Hepatocyte (in vitro differentiated cells): ENCODE results near the gene ABHD8. TPM values are rescaled to one million over a fixed set of nuclear protein-coding genes. Genes with fewer than 3 reads are reported as not detected.

Source experiments
- DNase-seq: peaks from one replicate; pipeline ENCODE4 v3.0.0-alpha.2; 2016; ENCODE audit warnings: low spot score
- H2AFZ ChIP-seq: fragments of 200-600 bp; sonication (generic); 2 replicates; pipeline ENCODE4 v1.6.0; 2016; ENCODE audit warnings: antibody characterized with exemption, mild to moderate bottlenecking
- H3K27ac ChIP-seq: fragments of 200-600 bp; sonication (generic); 2 replicates; pipeline ENCODE4 v1.5.1; 2016; ENCODE audit warnings: mild to moderate bottlenecking
- H3K27me3 ChIP-seq: fragments of 200-600 bp; sonication (generic); 2 replicates; pipeline ENCODE4 v1.6.1; 2016
- H3K36me3 ChIP-seq: fragments of 200-600 bp; sonication (generic); replicated peaks from 2 replicates; pipeline ENCODE4 v1.5.1; 2016; ENCODE audit warnings: low read depth; ENCODE audit not compliant: insufficient read depth
- H3K4me1 ChIP-seq: fragments of 200-600 bp; sonication (generic); 2 replicates; pipeline ENCODE4 v1.5.1; 2016; ENCODE audit warnings: mild to moderate bottlenecking, moderate library complexity; ENCODE audit not compliant: insufficient read depth
- H3K4me2 ChIP-seq: fragments of 200-600 bp; sonication (generic); 2 replicates; pipeline ENCODE4 v1.6.0; 2016
- H3K4me3 ChIP-seq: fragments of 200-600 bp; sonication (generic); 2 replicates; pipeline ENCODE4 v1.5.1; 2016; ENCODE audit warnings: mild to moderate bottlenecking
- H3K79me2 ChIP-seq: fragments of 200-600 bp; sonication (generic); 2 replicates; pipeline ENCODE4 v1.6.0; 2017; ENCODE audit warnings: mild to moderate bottlenecking
- H3K9me2 ChIP-seq: fragments of 200-600 bp; sonication (generic); replicated peaks from 2 replicates; pipeline ENCODE4 v1.6.0; 2017; ENCODE audit warnings: mild to moderate bottlenecking; ENCODE audit not compliant: insufficient read depth
- H3K9me3 ChIP-seq: fragments of 200-600 bp; sonication (generic); 2 replicates; pipeline ENCODE4 v1.5.1; 2016; ENCODE audit warnings: low read depth, mild to moderate bottlenecking
- H4K20me1 ChIP-seq: fragments of 200-600 bp; sonication (generic); 2 replicates; pipeline ENCODE4 v1.6.0; 2016; ENCODE audit warnings: mild to moderate bottlenecking; ENCODE audit not compliant: insufficient read depth, poor library complexity, severe bottlenecking
- CTCF ChIP-seq: fragments of 200-600 bp; sonication (generic); IDR thresholded peaks from 2 replicates; pipeline ENCODE4 v1.5.1; 2016; ENCODE audit warnings: antibody characterized with exemption, mild to moderate bottlenecking; ENCODE audit not compliant: poor library complexity
- EZH2 ChIP-seq: fragments of 200-600 bp; sonication (generic); IDR thresholded peaks from 2 replicates; pipeline ENCODE4 v1.6.1; 2016; ENCODE audit warnings: antibody characterized with exemption, mild to moderate bottlenecking, borderline replicate concordance
- EZH2phosphoT487 ChIP-seq: fragments of 200-600 bp; sonication (generic); IDR thresholded peaks from one replicate; pipeline ENCODE4 v1.6.1; 2018; ENCODE audit warnings: antibody characterized with exemption, mild to moderate bottlenecking, low read depth, moderate library complexity; ENCODE audit not compliant: unreplicated experiment, severe bottlenecking
- WGBS: methylation state at CpG from one replicate; pipeline ENCODE4 v1.1.6; 2016; ENCODE audit warnings: low lambda C conversion rate; ENCODE audit errors: missing lambda C conversion rate; 5-methylcytosine and 5-hydroxymethylcytosine counted together
- polyA plus RNA-seq: library from polyadenylated mRNA; unstranded; fragments of >200 nt; fragmentation: Nextera tagmentation; extraction: Ambion mirVana; gene quantifications from 2 replicates; pipeline ENCODE4 v1.2.1, GENCODE V29; 2016
- total RNA-seq: library from RNA; depleted of rRNA; stranded (reverse); fragments of >200 nt; gene quantifications from 2 replicates; pipeline ENCODE4 v1.2.3, GENCODE V29; 2014

Gene ABHD8
- total and polyA plus RNA-seq, 2 experiments from 2014 or later: 12.9 to 17.6 TPM

DNA sequence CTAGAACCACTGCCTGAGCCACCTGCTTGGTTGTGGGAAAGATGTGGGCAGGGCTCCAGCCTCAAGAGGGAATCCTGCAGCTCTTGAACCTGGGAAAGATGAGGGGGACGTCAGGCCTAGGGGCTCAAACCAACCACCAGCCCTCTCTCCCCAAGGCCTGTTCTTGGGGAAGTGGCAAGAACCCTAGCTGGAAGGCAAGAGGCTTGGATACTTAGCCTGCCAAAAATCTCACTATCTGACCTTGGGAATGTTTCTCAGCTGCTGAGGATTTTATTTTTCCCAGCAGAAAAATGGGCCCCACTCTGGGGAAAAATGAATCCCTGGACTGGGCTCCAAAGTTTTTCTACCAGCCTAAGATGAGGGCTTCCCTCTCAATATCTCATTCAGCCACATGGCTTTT lies 43.3 kb downstream of the ABHD8 start:
- no peak overlapping the region for H3K4me3 ChIP-seq
- no peak overlapping the region for H3K27ac ChIP-seq
- TF ChIP-seq CTCF (no peak), EZH2 (no peak), EZH2phosphoT487 (no peak)
- H3K4me2 ChIP-seq: no peak overlapping the region
- H2AFZ ChIP-seq: no peak overlapping the region
- H4K20me1 ChIP-seq: no peaks in the 10 kb centered on the region
- H3K27me3 ChIP-seq: no peaks in the 10 kb centered on the region
- no peaks in the 10 kb centered on the region for H3K9me2 ChIP-seq
- H3K4me1 ChIP-seq: no peaks in the 10 kb centered on the region
- no peaks in the 10 kb centered on the region for H3K36me3 ChIP-seq
- no peak for DNase-seq
- no peaks in the 10 kb centered on the region for H3K79me2 ChIP-seq
- H3K9me3 ChIP-seq: no peaks in the 10 kb centered on the region
- WGBS: 56% methylated on average over 1 of the region's 1 CpG

- Histone ChIP-seq H3K27me3 (no peaks in the 10 kb centered on the region), H4K20me1 (no peaks in the 10 kb centered on the region), H3K9me2 (no peaks in the 10 kb centered on the region), H3K4me1 (no peaks in the 10 kb centered on the region), H3K79me2 (no peaks in the 10 kb centered on the region), H3K4me3 (no peak overlapping the region), H3K9me3 (no peaks in the 10 kb centered on the region), H3K27ac (no peak overlapping the region), H3K4me2 (no peak overlapping the region), H2AFZ (no peak overlapping the region), H3K36me3 (no peaks in the 10 kb centered on the region)
- no peak for DNase-seq
- 96% methylated on average over 9 of the region's 9 CpGs for WGBS
- no peak for TF ChIP-seq EZH2
- TF ChIP-seq CTCF: no peak
- TF ChIP-seq EZH2phosphoT487: no peak
Measured at GRCh38 chr19:17259118-17259780, 44.0 kb downstream of the ABHD8 start.

DNA sequence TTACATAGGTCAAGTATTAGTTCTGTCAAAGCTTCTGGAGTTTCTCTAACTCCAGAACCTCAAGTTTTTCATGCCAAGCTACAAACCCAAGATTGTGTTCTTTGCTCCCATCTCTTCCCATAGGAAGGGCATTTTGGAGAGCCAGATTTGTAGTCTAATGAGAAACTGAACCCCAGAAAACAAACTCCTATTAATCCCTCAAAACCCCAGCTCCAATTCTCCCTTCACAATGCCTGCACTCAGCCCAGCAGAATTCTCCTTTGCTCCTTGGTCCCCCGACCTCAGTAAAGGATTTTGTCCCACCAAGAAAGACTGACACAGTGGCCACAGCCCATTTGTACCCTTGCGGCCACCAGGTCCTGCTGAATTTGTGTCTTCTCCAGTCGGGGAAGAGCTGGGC lies 47.1 kb downstream of the ABHD8 start:
- Histone ChIP-seq H3K4me3 (no peak overlapping the region), H3K9me3 (no peaks in the 10 kb centered on the region), H3K27me3 (no peaks in the 10 kb centered on the region), H4K20me1 (no peaks in the 10 kb centered on the region), H3K4me2 (no peak overlapping the region), H3K4me1 (no peaks in the 10 kb centered on the region), H3K9me2 (no peaks in the 10 kb centered on the region), H3K27ac (no peak overlapping the region), H3K79me2 (no peaks in the 10 kb centered on the region), H2AFZ (no peak overlapping the region), H3K36me3 (no peaks in the 10 kb centered on the region)
- no peak for DNase-seq
- TF ChIP-seq CTCF (no peak), EZH2 (no peak), EZH2phosphoT487 (no peak)
- 91% methylated on average over 3 of the region's 3 CpGs for WGBS

- peak; percentile 25 for DNase-seq
- Histone ChIP-seq H3K4me2 (no peak overlapping the region), H3K36me3 (no peaks in the 10 kb centered on the region), H3K4me1 (no peaks in the 10 kb centered on the region), H3K79me2 (no peaks in the 10 kb centered on the region), H2AFZ (no peak overlapping the region), H4K20me1 (no peaks in the 10 kb centered on the region), H3K9me3 (no peaks in the 10 kb centered on the region), H3K9me2 (no peaks in the 10 kb centered on the region), H3K27ac (no peak overlapping the region), H3K27me3 (no peaks in the 10 kb centered on the region), H3K4me3 (no peak overlapping the region)
- 85% methylated on average over 17 of the region's 18 CpGs for WGBS
- no peak for TF ChIP-seq CTCF
- no peak for TF ChIP-seq EZH2
- TF ChIP-seq EZH2phosphoT487: no peak
Measured at GRCh38 chr19:17255150-17255621, 48.0 kb downstream of the ABHD8 start.
